22Rv1 (cell line): ENCODE data around the gene PRSS48.

Source experiments
- ZFX ChIP-seq: fragments of 450-650 bp; IDR thresholded peaks from 2 replicates; pipeline ENCODE4 v1.6.1; 2017; ENCODE audit warnings: antibody characterized with exemption, borderline replicate concordance
- TF ChIP-seq, protein P1 (sequence below): fragments of 450-650 bp; IDR thresholded peaks from 2 replicates; pipeline ENCODE4 v1.5.1; 2017; ENCODE audit warnings: mild to moderate bottlenecking

DNA sequence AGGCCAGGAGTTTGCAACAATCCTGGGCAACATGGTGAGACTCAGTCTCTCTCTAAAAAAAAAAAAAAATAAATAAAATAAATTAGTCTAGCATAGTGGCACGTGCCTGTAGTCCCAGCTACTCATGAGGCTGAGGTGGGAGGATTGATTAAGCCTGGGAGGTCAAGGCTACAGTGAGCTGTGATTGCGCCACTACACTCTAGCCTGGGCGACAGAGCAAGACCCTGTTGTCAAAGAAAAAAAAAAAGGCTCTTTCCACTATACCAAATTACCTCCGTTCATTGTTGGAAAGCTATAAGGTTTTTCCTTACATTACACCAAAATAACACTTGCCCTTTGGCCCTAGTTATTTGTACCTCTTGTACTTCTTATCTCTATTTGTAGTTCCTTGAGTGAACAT, 9.9 kb upstream of the PRSS48 start:
- TF ChIP-seq, protein P1, sequence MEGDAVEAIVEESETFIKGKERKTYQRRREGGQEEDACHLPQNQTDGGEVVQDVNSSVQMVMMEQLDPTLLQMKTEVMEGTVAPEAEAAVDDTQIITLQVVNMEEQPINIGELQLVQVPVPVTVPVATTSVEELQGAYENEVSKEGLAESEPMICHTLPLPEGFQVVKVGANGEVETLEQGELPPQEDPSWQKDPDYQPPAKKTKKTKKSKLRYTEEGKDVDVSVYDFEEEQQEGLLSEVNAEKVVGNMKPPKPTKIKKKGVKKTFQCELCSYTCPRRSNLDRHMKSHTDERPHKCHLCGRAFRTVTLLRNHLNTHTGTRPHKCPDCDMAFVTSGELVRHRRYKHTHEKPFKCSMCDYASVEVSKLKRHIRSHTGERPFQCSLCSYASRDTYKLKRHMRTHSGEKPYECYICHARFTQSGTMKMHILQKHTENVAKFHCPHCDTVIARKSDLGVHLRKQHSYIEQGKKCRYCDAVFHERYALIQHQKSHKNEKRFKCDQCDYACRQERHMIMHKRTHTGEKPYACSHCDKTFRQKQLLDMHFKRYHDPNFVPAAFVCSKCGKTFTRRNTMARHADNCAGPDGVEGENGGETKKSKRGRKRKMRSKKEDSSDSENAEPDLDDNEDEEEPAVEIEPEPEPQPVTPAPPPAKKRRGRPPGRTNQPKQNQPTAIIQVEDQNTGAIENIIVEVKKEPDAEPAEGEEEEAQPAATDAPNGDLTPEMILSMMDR, result no peak
- no peak for TF ChIP-seq ZFX
